Mammary epithelial cell (primary cell): ENCODE measurements around the gene SLC2A4.

ENCODE experiments used
- EZH2 ChIP-seq: IDR thresholded peaks from 2 replicates; pipeline ENCODE4 v1.6.1; 2012; ENCODE audit warnings: low read length, inconsistent platforms, borderline replicate concordance
- TF ChIP-seq, protein P1 (sequence below), 2 donors: IDR thresholded peaks in 1 of 2; conservative IDR thresholded peaks in 1 of 2; 2 replicates each; pipeline ENCODE4 v1.5.1; 2011 to 2012; ENCODE audit warnings: inconsistent platforms in 2 of 2, low read length in 2 of 2, mild to moderate bottlenecking in 2 of 2, control low read depth in 1 of 2, low read depth in 1 of 2; ENCODE audit not compliant: insufficient read depth in 1 of 2; ENCODE audit errors: extremely low read depth in 1 of 2

DNA sequence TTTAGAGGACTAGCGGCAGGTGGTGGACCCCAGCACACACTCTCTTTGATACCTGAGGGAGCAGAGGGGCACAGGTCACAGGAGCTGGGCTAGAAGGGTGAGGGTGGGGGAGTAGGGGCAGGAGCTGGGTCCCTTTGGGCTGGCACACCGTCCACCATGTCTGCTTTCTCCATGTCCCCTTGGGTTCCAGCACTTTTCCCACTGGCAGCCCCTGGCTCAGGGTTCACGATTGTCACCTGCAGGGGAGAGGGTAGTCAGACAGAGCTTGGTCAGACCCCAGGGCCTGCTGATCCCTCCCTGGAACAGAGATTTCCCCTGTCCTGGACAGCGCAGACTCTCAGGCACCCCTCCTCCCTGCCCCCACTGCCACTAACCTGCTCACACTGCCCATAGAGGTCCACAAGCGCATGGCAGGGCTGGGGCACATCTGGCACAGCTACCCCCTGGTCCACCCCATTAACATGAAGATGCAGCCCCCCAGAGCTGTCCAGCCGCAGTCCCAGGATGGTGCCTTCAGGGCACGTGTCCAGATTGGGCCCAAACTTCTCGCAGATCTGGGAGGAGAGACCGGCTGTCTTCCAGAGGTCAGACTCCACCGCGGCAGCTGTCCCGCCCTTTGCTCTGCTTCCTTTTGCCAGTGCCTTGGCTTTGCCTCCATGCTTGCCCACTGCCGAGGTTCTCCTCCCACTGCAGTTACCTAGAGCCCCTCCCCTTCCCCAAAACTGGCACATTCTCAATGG lies 36.8 kb downstream of the SLC2A4 start:
- TF ChIP-seq EZH2 = no peak
- TF ChIP-seq, protein P1, sequence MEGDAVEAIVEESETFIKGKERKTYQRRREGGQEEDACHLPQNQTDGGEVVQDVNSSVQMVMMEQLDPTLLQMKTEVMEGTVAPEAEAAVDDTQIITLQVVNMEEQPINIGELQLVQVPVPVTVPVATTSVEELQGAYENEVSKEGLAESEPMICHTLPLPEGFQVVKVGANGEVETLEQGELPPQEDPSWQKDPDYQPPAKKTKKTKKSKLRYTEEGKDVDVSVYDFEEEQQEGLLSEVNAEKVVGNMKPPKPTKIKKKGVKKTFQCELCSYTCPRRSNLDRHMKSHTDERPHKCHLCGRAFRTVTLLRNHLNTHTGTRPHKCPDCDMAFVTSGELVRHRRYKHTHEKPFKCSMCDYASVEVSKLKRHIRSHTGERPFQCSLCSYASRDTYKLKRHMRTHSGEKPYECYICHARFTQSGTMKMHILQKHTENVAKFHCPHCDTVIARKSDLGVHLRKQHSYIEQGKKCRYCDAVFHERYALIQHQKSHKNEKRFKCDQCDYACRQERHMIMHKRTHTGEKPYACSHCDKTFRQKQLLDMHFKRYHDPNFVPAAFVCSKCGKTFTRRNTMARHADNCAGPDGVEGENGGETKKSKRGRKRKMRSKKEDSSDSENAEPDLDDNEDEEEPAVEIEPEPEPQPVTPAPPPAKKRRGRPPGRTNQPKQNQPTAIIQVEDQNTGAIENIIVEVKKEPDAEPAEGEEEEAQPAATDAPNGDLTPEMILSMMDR (conservative IDR thresholded peaks at IDR 0.05 in 1 of 2, IDR thresholded peaks at IDR 0.05 in 1 of 2; ENCODE audit: extremely low read depth in 1 of 2, insufficient read depth in 1 of 2, low read depth in 1 of 2, low read length in 2 of 2) = no peak
